Progenitor cell of endocrine pancreas (in vitro differentiated cells): ENCODE results near the gene CTSG. TPM values are rescaled to one million over a fixed set of nuclear protein-coding genes. Genes with fewer than 3 reads are reported as not detected.
"Not testable (repeated sequence)": the region's sequence is repeated elsewhere in the genome, so short reads cannot be mapped to it uniquely, and the experiment has no call there.

Experiments used
- DNase-seq: peaks from one replicate; pipeline ENCODE4 v3.0.0; 2021; ENCODE audit warnings: low spot score; ENCODE audit not compliant: unreplicated experiment
- H3K27ac Mint-ChIP-seq: 2 replicates; pipeline ENCODE4 v1.8.0; 2021; ENCODE audit warnings: mild to moderate bottlenecking, moderate library complexity, mixed read lengths
- H3K27me3 Mint-ChIP-seq: 2 replicates; pipeline ENCODE4 v1.8.0; 2021; ENCODE audit warnings: mixed read lengths
- H3K36me3 Mint-ChIP-seq: 2 replicates; pipeline ENCODE4 v1.8.0; 2022; ENCODE audit warnings: mixed read lengths; ENCODE audit not compliant: insufficient read depth
- H3K4me1 Mint-ChIP-seq: 2 replicates; pipeline ENCODE4 v1.8.0; 2021; ENCODE audit warnings: low read depth, mixed read lengths
- H3K4me3 Mint-ChIP-seq: 2 replicates; pipeline ENCODE4 v1.8.0; 2021; ENCODE audit warnings: low read depth, mild to moderate bottlenecking, moderate library complexity, mixed read lengths
- H3K9me3 Mint-ChIP-seq: 2 replicates; pipeline ENCODE4 v1.8.0; 2021; ENCODE audit warnings: low read depth, mixed read lengths
- CTCF ChIP-seq: fragments of 200-600 bp; sonication (generic); IDR thresholded peaks from one replicate; pipeline ENCODE4 v1.5.0; 2021; ENCODE audit warnings: antibody characterized with exemption, mild to moderate bottlenecking; ENCODE audit not compliant: unreplicated experiment
- total RNA-seq: library from RNA; stranded (reverse); gene quantifications from 2 replicates; pipeline ENCODE4 v1.2.1, GENCODE V29; 2021

The CTSG gene
- total RNA-seq, 1 donor from 2014 or later = not detected

- Mint-ChIP-seq H3K4me1 (no peaks in the 10 kb centered on the region), H3K27ac (no peak overlapping the region), H3K36me3 (no peaks in the 10 kb centered on the region), H3K27me3 (no peaks in the 10 kb centered on the region), H3K9me3 (peaks cover 79% of the 10 kb centered on the region), H3K4me3 (no peak overlapping the region)
- TF ChIP-seq CTCF = no peak
- no peak for DNase-seq
Measured at GRCh38 chr14:24595073-24595808, 19.2 kb upstream of the CTSG start.

GRCh38 chr14:24591004-24591403 is 15.0 kb upstream of the CTSG start:
- H3K9me3 Mint-ChIP-seq = peaks cover 69% of the 10 kb centered on the region
- H3K4me1 Mint-ChIP-seq = not testable (repeated sequence)

GRCh38 chr14:24584402-24584801 is 8.4 kb upstream of the CTSG start:
- H3K36me3 Mint-ChIP-seq, H3K4me3 Mint-ChIP-seq, H3K27me3 Mint-ChIP-seq, DNase-seq, H3K4me1 Mint-ChIP-seq, H3K27ac Mint-ChIP-seq: not testable (repeated sequence)
- H3K9me3 Mint-ChIP-seq = peaks cover 43% of the 10 kb centered on the region

More at GRCh38 chr14:24591004-24591403, 15.0 kb upstream of the CTSG start:
- not testable (repeated sequence) for DNase-seq, H3K27me3 Mint-ChIP-seq, H3K27ac Mint-ChIP-seq, H3K36me3 Mint-ChIP-seq, H3K4me3 Mint-ChIP-seq

GRCh38 chr14:24578558-24578957 is 2.5 kb upstream of the CTSG start:
- Mint-ChIP-seq H3K36me3 (no peaks in the 10 kb centered on the region), H3K4me3 (no peak overlapping the region), H3K4me1 (peaks cover 4% of the 10 kb centered on the region), H3K27me3 (no peaks in the 10 kb centered on the region), H3K9me3 (peaks cover 15% of the 10 kb centered on the region), H3K27ac (no peak overlapping the region)
- DNase-seq = no peak
- no peak for TF ChIP-seq CTCF

- Mint-ChIP-seq H3K27me3 (no peaks in the 10 kb centered on the region), H3K27ac (no peak overlapping the region)
- no peak for TF ChIP-seq CTCF
Measured at GRCh38 chr14:24576771-24577170, 721 bp upstream of the CTSG start.

GRCh38 chr14:24574206-24574774 is 1.8 kb downstream of the CTSG start:
- Mint-ChIP-seq H3K4me3 (no peak overlapping the region), H3K27me3 (no peaks in the 10 kb centered on the region), H3K27ac (no peak overlapping the region), H3K36me3 (no peaks in the 10 kb centered on the region), H3K4me1 (peaks cover 6% of the 10 kb centered on the region), H3K9me3 (peaks cover 3% of the 10 kb centered on the region)
- no peak for TF ChIP-seq CTCF
- no peak for DNase-seq

More at GRCh38 chr14:24576771-24577170, 721 bp upstream of the CTSG start:
- no peak for DNase-seq
- no peaks in the 10 kb centered on the region for H3K36me3 Mint-ChIP-seq
- H3K4me3 Mint-ChIP-seq = no peak overlapping the region
- H3K9me3 Mint-ChIP-seq = peaks cover 3% of the 10 kb centered on the region
- peaks cover 4% of the 10 kb centered on the region for H3K4me1 Mint-ChIP-seq
